Lower lobe of right lung (tissue), 2 donors: ENCODE data around the gene PNCK. TPM values are rescaled to one million over a fixed set of nuclear protein-coding genes. Genes with fewer than 3 reads are reported as not detected.
"Not testable (repeated sequence)": the region's sequence is repeated elsewhere in the genome, so short reads cannot be mapped to it uniquely, and the experiment has no call there.

ENCODE experiments used
- ATAC-seq, 2 donors: fragments of 200-7000 bp; cut with Tn5 transposase; one replicate each; pipeline ENCODE4 v1.9.1; 2020 to 2022; ENCODE audit warnings: mild to moderate bottlenecking in 2 of 2, moderate library complexity in 2 of 2
- DNase-seq: peaks from one replicate; pipeline ENCODE4 v3.0.0-alpha.2; 2020
- H3K27ac ChIP-seq: fragments of 200-600 bp; one replicate; pipeline ENCODE4 v1.8.0; 2022
- H3K27me3 ChIP-seq: fragments of 200-600 bp; one replicate; pipeline ENCODE4 v1.8.0; 2022; ENCODE audit warnings: low read depth
- H3K36me3 ChIP-seq: fragments of 200-600 bp; one replicate; pipeline ENCODE4 v1.8.0; 2022; ENCODE audit warnings: mild to moderate bottlenecking
- H3K4me1 ChIP-seq: fragments of 200-600 bp; one replicate; pipeline ENCODE4 v1.8.0; 2022
- H3K4me3 ChIP-seq: fragments of 200-600 bp; one replicate; pipeline ENCODE4 v1.8.0; 2022; ENCODE audit warnings: mild to moderate bottlenecking
- H3K9me3 ChIP-seq: fragments of 200-600 bp; one replicate; pipeline ENCODE4 v1.8.0; 2022
- CTCF ChIP-seq: fragments of 200-600 bp; IDR thresholded peaks from one replicate; pipeline ENCODE4 v1.8.0; 2022; ENCODE audit warnings: antibody characterized with exemption, mild to moderate bottlenecking
- intact Hi-C: fragments of 100-400 bp; cut with DNase I; formaldehyde crosslinking; loops from one replicate; pipeline ENCODE4 v1.11.0; 2022
- total RNA-seq: library from RNA; stranded (reverse); fragmentation: NEBNext Ultra II Directional; extraction: Animal tissue kit (Norgen Biotek cat#: 25700); gene quantifications from one replicate; pipeline ENCODE4 v1.2.1, GENCODE V29; 2021
- donor health status: DM: no; HTN: yes; CAD: no; lungs with severe emphysema.

Gene PNCK
- total RNA-seq, 1 donor from 2014 or later = not detected

GRCh38 chrX:153687121-153688039, 13.8 kb upstream of the PNCK start, which contains the start of gene SLC6A8:
Gene SLC6A8 (plus strand): TSS chrX:153687926. CDS start chrX:153688575, 649 bp downstream.
- no peaks in the 10 kb centered on the region for H3K27me3 ChIP-seq
- ATAC-seq = peak; percentile 72 to 77
- H3K4me1 ChIP-seq = no peaks in the 10 kb centered on the region
- no peaks in the 10 kb centered on the region for H3K9me3 ChIP-seq
- no peak within 1 kb of the TSS for H3K27ac ChIP-seq
- H3K4me3 ChIP-seq = peak within 1 kb of the TSS; percentile 30
- H3K36me3 ChIP-seq = no peaks in the 10 kb centered on the region
- TF ChIP-seq CTCF = peak; percentile 30
- DNase-seq = peak; percentile 65
- intact Hi-C loops = no loop called here

GRCh38 chrX:153686711-153687110, 13.1 kb upstream of the PNCK start:
- Histone ChIP-seq H3K36me3 (no peaks in the 10 kb centered on the region), H3K4me3 (no peak overlapping the region), H3K9me3 (no peaks in the 10 kb centered on the region), H3K27me3 (no peaks in the 10 kb centered on the region), H3K27ac (no peak overlapping the region), H3K4me1 (no peaks in the 10 kb centered on the region)
- ATAC-seq (no peak), DNase-seq (no peak)
- TF ChIP-seq CTCF = no peak
- intact Hi-C loops = no loop called here

GRCh38 chrX:153685751-153686696, 12.4 kb upstream of the PNCK start:
- no peak overlapping the region for H3K4me3 ChIP-seq
- H3K4me1 ChIP-seq = no peaks in the 10 kb centered on the region
- DNase-seq (no peak), ATAC-seq (no peak)
- intact Hi-C loops = no loop called here
- no peaks in the 10 kb centered on the region for H3K9me3 ChIP-seq
- no peak for TF ChIP-seq CTCF
- H3K27me3 ChIP-seq = no peaks in the 10 kb centered on the region
- no peak overlapping the region for H3K27ac ChIP-seq
- no peaks in the 10 kb centered on the region for H3K36me3 ChIP-seq

- H3K27me3 ChIP-seq = no peaks in the 10 kb centered on the region
- TF ChIP-seq CTCF = no peak
- intact Hi-C loops = no loop called here
These were observed 11.5 kb upstream of the PNCK start for GRCh38 chrX:153685156-153685536.

GRCh38 chrX:153684467-153685155, 11.0 kb upstream of the PNCK start:
- Histone ChIP-seq H3K4me1 (no peaks in the 10 kb centered on the region), H3K36me3 (no peaks in the 10 kb centered on the region), H3K27me3 (no peaks in the 10 kb centered on the region), H3K27ac (no peak overlapping the region), H3K9me3 (no peaks in the 10 kb centered on the region), H3K4me3 (no peak overlapping the region)
- intact Hi-C loops = no loop called here
- no peak for TF ChIP-seq CTCF
- no peak for DNase-seq
- no peak for ATAC-seq

More at GRCh38 chrX:153685156-153685536, 11.5 kb upstream of the PNCK start:
- no peak for ATAC-seq
- H3K36me3 ChIP-seq = no peaks in the 10 kb centered on the region
- no peak overlapping the region for H3K4me3 ChIP-seq
- no peaks in the 10 kb centered on the region for H3K9me3 ChIP-seq
- H3K4me1 ChIP-seq = no peaks in the 10 kb centered on the region
- no peak overlapping the region for H3K27ac ChIP-seq
- DNase-seq = no peak

- intact Hi-C loops = not testable (repeated sequence)
These were observed 9.9 kb upstream of the PNCK start for GRCh38 chrX:153683486-153683885.

More at GRCh38 chrX:153683486-153683885, 9.9 kb upstream of the PNCK start:
- H3K4me3 ChIP-seq, H3K36me3 ChIP-seq, DNase-seq, ATAC-seq, H3K27me3 ChIP-seq, H3K27ac ChIP-seq, H3K9me3 ChIP-seq, H3K4me1 ChIP-seq: not testable (repeated sequence)
